ENCODE results near the gene MKNK2. TPM values are rescaled to one million over a fixed set of nuclear protein-coding genes. Genes with fewer than 3 reads are reported as not detected.

The MKNK2 gene
- total RNA-seq (2014; rRNA removed) (95.4 and 96.8 TPM in 2 replicates), Bru-seq, nascent RNA (percentile 71 among the genes with signal in this experiment), BruChase-seq, experiment 1, labeled RNA remaining after a 6-hour chase (percentile 86 among the genes with signal in this experiment), BruChase-seq, experiment 2, labeled RNA remaining after a 2-hour chase (percentile 88 among the genes with signal in this experiment)
- long read RNA-seq, transcript MKNK2-202 (14 exons, 1,744 nt) = major isoform, 100 of 365 reads
- long read RNA-seq, partial matches to known transcripts = 89 of 365 reads
- long read RNA-seq, other reads (novel, unspliced or antisense) = 168 of 365 reads

DNA sequence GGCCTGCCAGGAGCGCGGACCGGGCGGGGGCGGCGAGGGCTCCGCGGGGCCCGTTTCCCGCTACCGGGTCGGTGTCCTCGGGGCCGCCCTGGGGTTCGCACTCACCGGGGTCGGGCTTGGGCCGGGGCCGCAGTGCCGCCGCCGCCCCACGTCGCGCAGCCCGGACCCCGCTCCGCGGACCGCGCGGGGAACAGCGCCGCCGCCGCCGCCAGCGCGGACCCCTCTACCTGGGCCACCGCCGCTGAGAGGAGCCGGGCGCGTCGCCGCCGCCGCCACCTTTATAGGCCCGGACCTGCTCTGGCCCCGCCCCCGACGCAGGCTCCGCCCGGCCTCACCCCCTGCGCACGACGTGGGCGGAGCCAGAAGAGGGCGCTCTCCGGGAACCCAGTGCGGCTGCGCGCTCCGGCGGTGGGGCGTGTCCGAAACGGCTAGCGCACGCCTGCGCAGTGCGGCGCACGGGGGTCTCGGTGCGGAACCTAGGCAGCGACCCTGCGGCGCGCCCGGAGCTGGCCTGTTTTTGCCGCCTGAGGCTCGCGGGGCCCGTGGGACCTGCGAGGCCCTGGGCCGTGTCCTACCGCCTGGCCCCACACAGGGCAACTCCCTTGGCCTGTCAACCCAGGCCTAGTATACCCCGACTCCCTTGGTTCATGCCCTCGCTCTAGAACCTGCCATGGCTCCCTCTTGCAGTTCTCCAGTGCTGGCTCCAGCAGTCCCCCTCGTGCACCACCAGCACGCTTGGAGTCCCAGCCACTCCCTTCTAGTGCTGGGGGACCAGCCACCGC, at the start of gene MKNK2:
Gene MKNK2, minus strand, starts transcription at position 254 of the 782 bp plus-strand sequence. CDS start 393 bp downstream, outside the sequence.
- DNase-seq (peak; percentile 82), ATAC-seq (peak; percentile 70)
- peak within 1 kb of the TSS; percentile 14; the same call in 1 of the 2 replicates for H3K27ac ChIP-seq (ENCODE audit: low read length)
- peak within 1 kb of the TSS; percentile 80 for H3K4me3 ChIP-seq (ENCODE audit: low read length)
- peak within 1 kb of the TSS; percentile 93 for H3K4me2 ChIP-seq (ENCODE audit: low read length)
- peak within 1 kb of the TSS; percentile 77 for H2AFZ ChIP-seq (ENCODE audit: low read length)
- TF ChIP-seq, protein P1, sequence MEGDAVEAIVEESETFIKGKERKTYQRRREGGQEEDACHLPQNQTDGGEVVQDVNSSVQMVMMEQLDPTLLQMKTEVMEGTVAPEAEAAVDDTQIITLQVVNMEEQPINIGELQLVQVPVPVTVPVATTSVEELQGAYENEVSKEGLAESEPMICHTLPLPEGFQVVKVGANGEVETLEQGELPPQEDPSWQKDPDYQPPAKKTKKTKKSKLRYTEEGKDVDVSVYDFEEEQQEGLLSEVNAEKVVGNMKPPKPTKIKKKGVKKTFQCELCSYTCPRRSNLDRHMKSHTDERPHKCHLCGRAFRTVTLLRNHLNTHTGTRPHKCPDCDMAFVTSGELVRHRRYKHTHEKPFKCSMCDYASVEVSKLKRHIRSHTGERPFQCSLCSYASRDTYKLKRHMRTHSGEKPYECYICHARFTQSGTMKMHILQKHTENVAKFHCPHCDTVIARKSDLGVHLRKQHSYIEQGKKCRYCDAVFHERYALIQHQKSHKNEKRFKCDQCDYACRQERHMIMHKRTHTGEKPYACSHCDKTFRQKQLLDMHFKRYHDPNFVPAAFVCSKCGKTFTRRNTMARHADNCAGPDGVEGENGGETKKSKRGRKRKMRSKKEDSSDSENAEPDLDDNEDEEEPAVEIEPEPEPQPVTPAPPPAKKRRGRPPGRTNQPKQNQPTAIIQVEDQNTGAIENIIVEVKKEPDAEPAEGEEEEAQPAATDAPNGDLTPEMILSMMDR (conservative IDR thresholded peaks at IDR 0.05; ENCODE audit: low read depth, low read length) = peak; percentile 33
- TF ChIP-seq EZH2 (IDR thresholded peaks at IDR 0.05; ENCODE audit: low read length, unreplicated experiment) = no peak
- POLR2A ChIA-PET (ENCODE audit: unreplicated experiment) = interaction anchor here (0.6 to 0.8 kb wide), 2 partner anchors 101 to 196 kb away, joined by 3 to 6 read pairs; no protein-coding TSS in a partner anchor
- H3K4me1 ChIP-seq (ENCODE audit: insufficient read depth, low read length) = peaks cover 40% of the 10 kb centered on the region
- no peaks in the 10 kb centered on the region for H3K36me3 ChIP-seq (ENCODE audit: low read depth, low read length)
- intact Hi-C loops (cut with micrococcal nuclease) = no loop called here
- H3K9ac ChIP-seq (ENCODE audit: low read length) = peak within 1 kb of the TSS; percentile 75
- H3K27me3 ChIP-seq (ENCODE audit: low read length) = no peaks in the 10 kb centered on the region
- H3F3A ChIP-seq (ENCODE audit: low read length, unreplicated experiment) = no peaks in the 10 kb centered on the region
- H3K9me3 ChIP-seq (ENCODE audit: low read length) = no peaks in the 10 kb centered on the region
- no TSS peak for BruUV-seq (replicated peaks)
- H4K20me1 ChIP-seq (ENCODE audit: low read length) = peaks cover 37% of the 10 kb centered on the region
- H3K9me2 ChIP-seq (replicated peaks; ENCODE audit: low read length) = no peaks in the 10 kb centered on the region
- H3K79me2 ChIP-seq (ENCODE audit: low read length) = peaks cover 46% of the 10 kb centered on the region
- CTCF ChIA-PET = no interaction called here

DNA sequence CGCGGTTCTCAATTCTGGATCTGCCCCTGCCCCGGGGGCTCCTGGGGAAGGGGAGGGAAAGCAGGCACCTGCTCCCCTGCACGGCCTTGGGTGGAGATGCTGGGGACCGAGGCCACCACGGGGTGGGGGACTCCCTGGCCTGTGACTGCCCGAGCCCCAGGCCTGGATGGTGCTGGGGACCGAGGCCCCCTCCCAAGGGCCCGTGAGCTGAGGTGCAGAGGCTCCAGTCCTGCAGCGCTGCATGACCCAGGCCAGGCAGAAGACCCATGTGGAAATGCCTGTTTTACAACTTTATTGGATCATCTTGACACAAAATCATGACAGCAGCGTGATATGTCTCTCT, 49.6 kb upstream of the MKNK2 start:
- no peak for ATAC-seq
- Histone ChIP-seq H3K79me2 (ENCODE audit: low read length) (peaks cover 9% of the 10 kb centered on the region), H3K27ac (ENCODE audit: low read length) (no peak overlapping the region), H3K27me3 (ENCODE audit: low read length) (no peaks in the 10 kb centered on the region), H3K4me1 (ENCODE audit: insufficient read depth, low read length) (peaks cover 5% of the 10 kb centered on the region; the same call in 1 of the 2 replicates), H4K20me1 (ENCODE audit: low read length) (no peaks in the 10 kb centered on the region), H3K4me2 (ENCODE audit: low read length) (no peak overlapping the region), H3F3A (ENCODE audit: low read length, unreplicated experiment) (no peaks in the 10 kb centered on the region), H3K36me3 (ENCODE audit: low read depth, low read length) (peaks cover 9% of the 10 kb centered on the region), H3K4me3 (ENCODE audit: low read length) (no peak overlapping the region), H3K9me2 (replicated peaks; ENCODE audit: low read length) (no peaks in the 10 kb centered on the region), H3K9ac (ENCODE audit: low read length) (no peak overlapping the region), H2AFZ (ENCODE audit: low read length) (no peak overlapping the region), H3K9me3 (ENCODE audit: low read length) (no peaks in the 10 kb centered on the region)
- no TSS peak for BruUV-seq (replicated peaks)
- no peak for DNase-seq
- POLR2A ChIA-PET (ENCODE audit: unreplicated experiment) = no interaction called here
- intact Hi-C loops (cut with micrococcal nuclease) = no loop called here
- CTCF ChIA-PET = no interaction called here
- TF ChIP-seq, protein P1 (conservative IDR thresholded peaks at IDR 0.05; ENCODE audit: low read depth, low read length) = no peak
- no peak for TF ChIP-seq EZH2phosphoT487 (IDR thresholded peaks at IDR 0.05; ENCODE audit: borderline replicate concordance, low read length)
- TF ChIP-seq EZH2 (IDR thresholded peaks at IDR 0.05; ENCODE audit: low read length, unreplicated experiment) = no peak
